ENCODE measurements around the gene GRM1.

GRM1 gene

DNA sequence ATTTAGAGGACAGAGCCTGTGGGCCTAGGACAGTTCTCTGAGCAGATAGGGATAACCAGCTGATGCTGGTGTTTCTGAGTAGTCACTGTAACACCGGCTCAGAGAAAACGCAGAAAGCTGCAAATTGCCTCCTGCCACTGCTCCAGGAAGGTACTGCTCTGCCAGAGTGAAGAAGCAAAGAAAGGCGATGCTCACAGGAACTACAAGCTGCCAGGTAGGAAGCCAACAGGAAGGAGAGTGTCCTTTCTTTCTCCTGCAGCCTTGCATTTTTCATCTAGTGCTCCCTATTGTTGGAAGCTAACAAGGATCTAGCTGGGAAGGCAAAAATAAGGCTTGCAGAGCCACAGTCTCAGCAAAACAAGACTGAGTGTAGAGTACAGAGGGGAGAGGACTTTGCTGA is 444.1 kb downstream of the GRM1 start:
- DNase-seq (ENCODE audit: low spot score), result no peak

DNA sequence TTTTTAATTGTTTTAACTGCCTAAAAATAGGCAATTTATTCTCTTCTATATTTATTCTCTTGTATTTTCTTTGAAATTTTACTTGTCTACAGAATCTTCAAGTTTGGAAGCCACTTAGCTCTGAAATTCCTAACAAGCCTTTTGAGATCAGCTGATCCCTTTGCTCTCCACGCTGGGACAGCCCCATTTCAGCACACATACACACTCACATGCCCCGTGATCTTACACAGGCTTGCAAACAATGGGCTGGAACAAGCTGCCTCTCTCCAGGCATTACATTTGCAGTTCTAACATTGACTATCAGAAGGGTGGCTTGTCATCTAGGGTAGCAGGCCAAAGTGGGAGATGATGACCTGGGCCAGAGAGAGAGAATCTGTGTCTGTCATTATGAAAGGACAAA is 452.7 kb downstream of the GRM1 start:
- DNase-seq (ENCODE audit: low spot score), result no peak

DNA sequence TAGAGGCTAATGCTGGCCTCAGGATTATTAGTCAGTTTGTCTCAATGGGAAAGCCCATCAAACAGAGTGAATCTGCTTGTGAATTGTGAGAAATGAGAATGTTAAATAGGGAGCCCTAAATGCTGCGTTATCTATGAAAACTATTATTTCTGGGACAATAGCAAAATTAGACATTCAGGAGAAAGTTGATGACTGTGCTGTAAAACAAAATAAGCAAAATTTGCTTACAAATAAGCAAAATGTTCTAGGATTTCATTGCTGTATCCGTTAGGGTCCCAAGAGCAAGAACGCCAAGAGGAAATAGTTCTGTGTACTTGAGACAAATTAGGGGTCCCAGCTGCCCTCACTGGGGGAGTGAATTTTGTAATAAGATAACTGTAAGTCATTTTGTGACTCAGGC is 455.5 kb downstream of the GRM1 start:
- no peak for DNase-seq (ENCODE audit: low spot score)
